Hypothalamus (tissue), 51 donors: ENCODE data around the gene LRRC8E.

Experiments
- DNase-seq, 51 donors: peaks; one replicate each; lab custom pipeline; 2025; lab: John Stamatoyannopoulos, UW

The LRRC8E gene

GRCh38 chr19:7943444-7944176 is 55.3 kb downstream of the LRRC8E start, which contains the start of gene TIMM44:
TIMM44 (minus strand) TSS chr19:7943666; CDS start chr19:7943651, 15 bp downstream.
- DNase-seq: peak; percentile 76 to 100 (median 99)

- DNase-seq: peak in 49 of 51 donors; percentile 30 to 90 (median 72)
Observed at GRCh38 chr19:7944177-7944761, 56.0 kb downstream of the LRRC8E start.

- DNase-seq: no peak
Observed at GRCh38 chr19:7947939-7948338, 59.6 kb downstream of the LRRC8E start.
